ENCODE measurements around the gene WNT7B.

WNT7B gene

DNA sequence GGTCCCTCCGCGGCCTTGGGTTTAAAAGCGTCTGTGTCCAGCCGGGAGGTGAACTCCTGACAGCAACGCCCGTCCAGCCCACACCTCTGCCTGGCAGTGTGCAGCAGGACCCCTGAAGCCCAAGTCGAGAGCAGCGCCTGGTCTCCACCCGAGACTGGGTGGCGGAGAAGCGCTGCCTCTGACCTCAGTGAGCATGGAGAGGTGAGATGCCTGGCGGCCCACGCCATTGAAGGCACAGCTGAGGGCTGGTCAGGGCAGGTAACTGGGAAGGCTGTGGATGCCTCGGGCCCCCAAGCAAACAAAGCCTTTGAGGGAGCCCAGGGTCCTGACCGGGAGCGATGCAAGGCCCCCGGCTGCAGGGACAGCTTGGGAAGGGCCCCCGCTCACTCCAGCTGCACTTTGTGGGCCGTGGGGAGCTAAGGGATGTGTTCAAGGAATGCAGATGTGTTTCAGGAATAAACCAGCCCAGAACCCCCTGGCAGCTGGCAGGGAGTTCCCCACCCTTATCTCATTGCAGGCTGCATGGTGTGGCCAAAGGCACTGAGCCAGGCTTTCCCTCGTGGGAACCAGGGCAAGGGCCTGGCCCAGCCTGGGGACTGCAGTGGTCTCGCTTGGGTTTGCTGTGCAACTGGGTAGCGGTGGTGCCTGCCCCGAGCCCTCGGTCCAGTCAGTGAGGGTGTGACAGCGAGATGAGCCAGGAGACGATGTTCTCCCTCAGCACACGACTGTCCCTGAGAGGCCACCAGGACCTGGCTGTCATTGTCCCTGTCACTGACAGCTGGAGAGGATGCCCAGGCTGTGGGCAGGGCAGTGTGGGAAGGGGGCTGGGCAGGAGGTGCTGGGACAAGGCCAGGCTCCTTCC, 92.5 kb downstream of the WNT7B start:
- no peak for DNase-seq

- DNase-seq = no peak
Measured at GRCh38 chr22:45883811-45884170, 93.2 kb downstream of the WNT7B start.

GRCh38 chr22:45882881-45883810, 93.8 kb downstream of the WNT7B start:
- no peak for DNase-seq

DNA sequence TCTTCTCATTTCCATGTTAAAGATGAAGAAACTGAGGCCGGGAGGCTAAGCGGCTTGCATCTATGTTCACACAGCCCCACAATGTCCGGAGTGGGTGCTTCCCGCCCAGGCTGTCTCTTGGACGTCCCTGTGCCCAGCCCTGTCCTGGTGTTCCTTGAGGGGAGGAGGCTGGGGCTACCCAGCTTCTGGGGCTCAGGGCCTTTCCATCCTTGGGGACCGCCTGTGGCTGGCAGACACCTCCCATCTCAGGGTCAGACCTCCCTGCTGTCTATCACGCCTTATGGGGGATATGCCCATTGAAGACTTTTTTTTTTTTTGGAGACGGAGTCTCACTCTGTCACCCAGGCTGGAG, 95.5 kb downstream of the WNT7B start:
- DNase-seq = no peak

GRCh38 chr22:45880716-45881523, 96.0 kb downstream of the WNT7B start:
- no peak for DNase-seq

GRCh38 chr22:45880091-45880715, 96.8 kb downstream of the WNT7B start:
- no peak for DNase-seq

- DNase-seq = no peak
Measured at GRCh38 chr22:45879552-45879949, 97.4 kb downstream of the WNT7B start.

DNA sequence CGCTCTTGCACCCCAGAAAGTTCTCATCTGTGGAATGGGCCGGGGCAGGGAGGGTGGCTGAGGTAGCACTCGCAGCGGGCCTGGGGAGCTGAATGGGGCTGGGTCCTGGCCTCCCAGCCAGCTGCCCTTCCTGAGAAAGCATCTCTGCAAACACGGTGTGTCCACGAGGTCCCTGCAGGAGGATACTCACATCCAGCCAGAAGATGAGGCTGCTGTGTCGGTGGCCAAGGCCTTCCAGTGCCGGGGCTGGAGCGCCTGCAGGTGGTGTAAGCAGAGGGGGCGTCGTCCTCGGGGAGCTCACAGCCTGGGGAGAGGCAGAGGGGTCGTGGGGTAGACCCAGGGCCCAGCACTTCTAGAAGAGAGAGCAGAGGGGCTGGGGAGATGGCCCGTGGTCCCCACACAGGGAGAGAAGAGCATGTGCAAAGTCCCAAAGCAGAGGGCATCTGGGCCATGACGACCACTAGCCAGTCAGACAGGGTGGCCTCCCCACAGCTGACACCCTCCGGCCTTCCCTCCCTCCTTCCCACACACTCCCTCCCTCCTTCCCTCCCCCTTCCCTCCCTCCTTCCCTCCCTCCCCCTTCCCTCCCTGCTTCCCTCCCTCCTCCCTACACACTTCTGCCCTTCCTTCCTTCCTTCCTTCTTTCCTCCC, 97.9 kb downstream of the WNT7B start:
- DNase-seq = no peak

- DNase-seq = no peak
Measured at GRCh38 chr22:45878051-45878781, 98.7 kb downstream of the WNT7B start.

DNA sequence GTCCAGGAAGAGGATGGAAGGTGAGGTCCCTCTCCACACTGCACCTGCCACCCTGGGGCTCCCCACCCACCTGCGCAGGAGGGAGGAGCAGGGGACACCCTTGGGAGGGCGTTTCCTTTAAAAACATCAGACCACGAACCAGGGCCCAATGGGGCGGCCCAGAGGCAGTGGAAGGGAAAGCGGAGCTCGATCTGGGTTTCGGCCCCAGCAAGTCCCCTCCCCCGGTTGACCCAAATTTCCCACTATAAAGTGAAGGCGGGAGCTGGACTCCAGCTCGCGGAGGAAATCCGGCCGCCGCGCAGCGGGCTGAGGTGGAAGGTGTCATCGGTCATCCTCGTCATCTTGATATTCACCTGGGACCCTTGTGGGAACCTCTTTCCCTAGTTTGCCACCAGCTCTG, 99.3 kb downstream of the WNT7B start:
- DNase-seq = no peak

GRCh38 chr22:45877036-45877380, 100.0 kb downstream of the WNT7B start:
- DNase-seq = no peak

GRCh38 chr22:45876136-45877035, 100.6 kb downstream of the WNT7B start:
- DNase-seq = no peak

GRCh38 chr22:45872659-45873263, 104.2 kb downstream of the WNT7B start:
- DNase-seq = no peak

DNA sequence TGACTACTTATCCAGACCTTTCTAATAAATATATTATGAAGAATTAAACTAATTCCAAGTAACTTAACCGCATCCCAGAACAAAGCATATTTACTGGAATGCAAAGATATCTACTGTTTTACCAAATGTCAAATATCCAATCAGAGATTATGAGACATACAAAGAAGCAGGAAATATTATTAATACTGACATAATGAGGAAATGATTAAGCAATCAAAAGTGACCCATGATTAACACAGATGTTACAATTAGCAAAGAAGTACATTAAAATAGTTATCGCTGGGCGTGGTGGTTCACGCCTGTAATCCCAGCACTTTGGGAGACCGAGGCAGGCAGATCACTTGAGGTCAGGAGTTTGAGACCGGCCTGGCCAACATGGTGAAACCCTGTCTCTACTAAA, 105.2 kb downstream of the WNT7B start:
- DNase-seq = no peak
